Astrocyte of the cerebellum (primary cell): ENCODE data around the gene TRIM61.
"Not testable (repeated sequence)": the region's sequence is repeated elsewhere in the genome, so short reads cannot be mapped to it uniquely, and the experiment has no call there.

Source experiments
- DNase-seq: peaks from one replicate; pipeline ENCODE4 v3.0.0-alpha.2; 2011; ENCODE audit warnings: low read depth
- H3K4me3 ChIP-seq: 2 replicates; pipeline ENCODE4 v1.5.1; 2011; ENCODE audit warnings: mild to moderate bottlenecking, low read depth, low read length, moderate library complexity
- in situ Hi-C: cut with HindIII; loops from 2 replicates; pipeline ENCODE4 v1.10.0; 2017; ENCODE audit warnings: low sequenced_read_pairs
- TF ChIP-seq, protein P1 (sequence below): IDR thresholded peaks from 2 replicates; pipeline ENCODE4 v1.5.1; 2012; ENCODE audit warnings: low read length, low read depth, moderate library complexity, mild to moderate bottlenecking; ENCODE audit errors: missing control alignments

TRIM61 gene

DNA sequence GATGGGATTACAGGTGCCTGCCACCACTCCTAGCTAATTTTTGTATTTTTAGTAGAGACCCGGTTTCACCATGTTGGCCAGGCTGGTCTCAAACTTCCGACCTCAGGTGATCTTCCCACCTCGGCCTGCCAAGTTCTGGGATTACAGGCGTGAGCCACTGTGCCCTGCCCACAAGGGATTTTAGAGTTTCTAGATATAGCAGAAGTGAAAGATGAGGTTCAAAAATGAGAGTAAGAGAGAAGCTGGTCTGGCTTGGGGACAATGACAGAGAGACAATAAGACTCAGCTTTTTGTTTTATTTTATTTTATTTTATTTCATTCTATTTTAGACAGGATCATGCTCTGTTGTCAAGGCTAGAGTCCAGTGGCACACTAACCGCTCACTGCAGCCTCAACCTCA is 30.6 kb downstream of the TRIM61 start:
- TF ChIP-seq, protein P1, sequence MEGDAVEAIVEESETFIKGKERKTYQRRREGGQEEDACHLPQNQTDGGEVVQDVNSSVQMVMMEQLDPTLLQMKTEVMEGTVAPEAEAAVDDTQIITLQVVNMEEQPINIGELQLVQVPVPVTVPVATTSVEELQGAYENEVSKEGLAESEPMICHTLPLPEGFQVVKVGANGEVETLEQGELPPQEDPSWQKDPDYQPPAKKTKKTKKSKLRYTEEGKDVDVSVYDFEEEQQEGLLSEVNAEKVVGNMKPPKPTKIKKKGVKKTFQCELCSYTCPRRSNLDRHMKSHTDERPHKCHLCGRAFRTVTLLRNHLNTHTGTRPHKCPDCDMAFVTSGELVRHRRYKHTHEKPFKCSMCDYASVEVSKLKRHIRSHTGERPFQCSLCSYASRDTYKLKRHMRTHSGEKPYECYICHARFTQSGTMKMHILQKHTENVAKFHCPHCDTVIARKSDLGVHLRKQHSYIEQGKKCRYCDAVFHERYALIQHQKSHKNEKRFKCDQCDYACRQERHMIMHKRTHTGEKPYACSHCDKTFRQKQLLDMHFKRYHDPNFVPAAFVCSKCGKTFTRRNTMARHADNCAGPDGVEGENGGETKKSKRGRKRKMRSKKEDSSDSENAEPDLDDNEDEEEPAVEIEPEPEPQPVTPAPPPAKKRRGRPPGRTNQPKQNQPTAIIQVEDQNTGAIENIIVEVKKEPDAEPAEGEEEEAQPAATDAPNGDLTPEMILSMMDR, result no peak
- DNase-seq, result no peak
- in situ Hi-C loops, result no loop called here
- H3K4me3 ChIP-seq, result no peak overlapping the region

DNA sequence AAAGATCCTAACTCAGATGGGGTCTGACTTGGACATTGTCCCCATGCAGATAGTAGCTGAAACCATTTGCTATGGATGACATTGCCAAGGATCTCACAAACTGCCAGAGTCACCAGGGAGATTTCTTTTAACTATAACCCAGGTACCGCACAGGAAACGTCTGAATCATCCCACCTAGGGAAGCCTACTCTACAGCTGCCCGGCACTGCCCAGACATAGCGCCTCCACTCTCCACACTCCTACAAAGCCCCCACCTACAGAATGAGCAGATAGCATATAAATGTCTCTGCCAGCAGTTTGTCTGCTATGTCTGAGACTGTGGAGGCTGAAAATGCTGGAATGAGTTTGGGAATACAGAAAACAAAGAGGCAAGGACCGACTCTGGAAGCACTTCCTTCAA is 32.3 kb downstream of the TRIM61 start:
- no peak overlapping the region for H3K4me3 ChIP-seq
- no peak for DNase-seq
- TF ChIP-seq, protein P1, result no peak
- in situ Hi-C loops, result no loop called here

DNA sequence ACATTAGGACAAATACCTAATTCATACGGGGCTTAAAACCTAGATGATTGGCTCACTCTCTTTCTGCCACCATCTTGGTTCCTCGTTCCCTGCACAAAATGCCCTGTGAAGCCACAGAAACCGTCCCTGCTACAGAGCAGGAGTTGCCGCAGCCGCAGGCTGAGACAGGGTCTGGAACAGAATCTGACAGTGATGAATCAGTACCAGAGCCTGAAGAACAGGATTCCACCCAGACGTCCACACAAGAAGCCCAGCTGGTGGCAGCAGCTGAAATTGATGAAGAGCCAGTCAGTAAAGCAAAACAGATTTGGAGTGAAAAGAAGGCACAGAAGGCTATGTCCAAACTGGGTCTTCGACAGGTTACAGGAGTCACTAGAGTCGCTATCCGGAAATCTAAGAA is 34.3 kb downstream of the TRIM61 start:
- in situ Hi-C loops, result no loop called here
- no peak overlapping the region for H3K4me3 ChIP-seq
- no peak for DNase-seq
- TF ChIP-seq, protein P1, result no peak

DNA sequence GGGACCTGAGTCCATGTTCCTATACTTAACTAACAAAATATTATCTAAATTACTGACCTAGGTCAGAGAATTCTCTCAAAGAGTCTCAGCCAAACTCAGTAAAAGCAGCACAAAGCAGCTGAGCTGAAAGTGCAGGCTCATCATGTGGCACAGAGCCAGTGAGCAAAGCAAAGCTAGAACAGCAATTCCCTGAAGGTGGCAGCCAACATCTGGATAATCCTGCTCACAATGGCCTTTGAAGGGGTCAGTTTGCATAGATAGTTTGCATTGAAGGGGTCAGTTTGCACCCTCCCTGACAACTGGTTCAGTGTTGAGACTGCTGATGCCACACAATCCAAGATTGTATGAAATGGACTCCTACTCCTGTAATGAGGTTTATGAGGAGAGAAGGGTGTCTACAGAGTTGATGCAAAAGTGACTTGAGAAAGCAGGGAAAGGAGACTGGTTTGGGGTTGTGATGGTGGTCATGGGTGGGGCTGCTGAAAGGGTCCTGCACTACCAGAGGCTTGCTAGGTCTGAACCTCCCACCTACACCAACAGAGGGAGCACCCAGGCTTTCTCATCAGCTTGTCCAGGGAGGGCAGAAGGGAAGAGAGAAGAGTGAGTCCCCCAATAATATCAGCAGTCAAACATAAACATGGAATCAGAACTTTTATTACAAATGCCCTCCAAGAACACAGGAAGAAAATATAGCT is 39.7 kb downstream of the TRIM61 start:
- in situ Hi-C loops, result no loop called here
- no peak for DNase-seq
- no peak overlapping the region for H3K4me3 ChIP-seq
- TF ChIP-seq, protein P1, result peak; percentile 16

DNA sequence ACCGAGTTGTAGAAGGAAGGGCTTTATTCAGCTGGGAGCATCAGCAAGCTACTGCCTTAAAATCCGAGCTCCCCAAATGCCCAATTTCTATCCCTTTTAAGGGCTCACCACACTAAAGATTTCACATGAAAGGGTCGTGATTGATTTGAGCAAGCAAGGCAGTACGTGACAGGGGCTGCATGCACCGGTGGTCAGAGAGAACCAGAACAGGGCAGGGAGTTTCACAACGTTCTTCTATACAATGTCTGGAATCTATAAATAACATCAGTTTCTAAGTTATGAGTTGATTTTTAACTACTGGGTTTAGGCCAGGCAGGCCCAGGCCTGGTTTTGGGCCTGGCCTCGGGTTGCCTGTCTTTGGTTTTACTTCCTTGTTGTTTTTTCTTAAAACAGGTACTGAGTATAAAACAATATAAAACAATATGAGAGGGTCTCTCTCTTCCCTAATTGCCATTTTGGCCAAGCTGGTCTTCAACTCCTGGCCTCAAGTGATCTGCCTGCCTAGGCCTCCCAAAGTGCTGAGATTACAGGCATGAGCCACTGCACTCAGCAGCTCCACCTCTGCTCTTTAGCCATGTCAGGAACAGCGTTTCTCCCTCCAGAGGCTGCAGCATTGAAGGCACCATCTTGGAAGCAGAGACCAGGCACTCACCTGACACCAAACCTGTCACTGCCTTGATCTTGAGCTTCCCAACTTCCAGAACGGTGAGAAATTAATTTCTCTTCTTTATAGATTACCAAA is 41.4 kb downstream of the TRIM61 start:
- DNase-seq, H3K4me3 ChIP-seq, in situ Hi-C loops: not testable (repeated sequence)

DNA sequence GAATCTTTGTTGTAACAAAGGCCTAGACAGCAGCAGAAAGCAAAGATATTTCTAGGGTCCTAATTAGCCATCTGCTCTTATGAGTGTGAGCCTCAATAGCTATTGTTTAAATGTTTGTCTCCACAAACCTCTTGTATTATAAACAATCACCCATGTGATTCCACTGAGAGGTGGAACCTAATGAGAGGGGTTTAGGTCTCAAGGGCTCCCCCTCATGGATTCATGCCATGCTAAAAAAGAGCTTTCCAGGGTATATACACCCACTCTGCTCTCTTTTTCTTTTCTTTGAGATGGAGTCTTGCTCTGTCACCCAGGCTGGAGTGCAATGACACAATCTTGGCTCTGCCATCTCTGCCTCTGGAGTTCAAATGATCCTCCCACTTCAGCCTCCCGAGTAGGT is 42.1 kb downstream of the TRIM61 start:
- in situ Hi-C loops, result no loop called here
- TF ChIP-seq, protein P1, result peak; percentile 13
- no peak overlapping the region for H3K4me3 ChIP-seq
- no peak for DNase-seq

DNA sequence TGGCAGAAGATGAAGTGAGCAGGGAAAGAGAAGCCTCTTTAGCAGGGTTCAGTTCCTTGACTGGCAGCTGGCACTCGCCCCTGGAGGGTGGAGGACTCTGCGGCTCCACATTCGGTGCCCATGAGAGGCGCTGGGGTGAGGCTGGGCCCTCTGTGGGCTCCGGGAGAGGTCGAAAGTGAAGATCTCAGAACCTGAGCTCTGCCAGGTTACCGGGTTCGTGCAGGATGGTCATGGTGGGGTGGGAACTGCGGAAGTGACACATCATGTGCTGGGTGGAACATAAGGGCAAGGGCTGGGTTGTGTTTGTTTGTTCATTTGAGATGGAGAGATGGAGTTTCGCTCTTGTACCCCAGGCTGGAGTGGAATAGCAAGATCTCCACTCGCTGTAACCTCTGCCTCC is 44.2 kb downstream of the TRIM61 start:
- H3K4me3 ChIP-seq, result no peak overlapping the region
- in situ Hi-C loops, result no loop called here
- no peak for DNase-seq
- TF ChIP-seq, protein P1, result no peak
